SK-N-MC (cell line): ENCODE measurements around the gene ADAMTS18.

ENCODE experiments used
- EZH2 ChIP-seq: fragments of 200-600 bp; sonication (generic); IDR thresholded peaks from one replicate; pipeline ENCODE4 v1.6.1; 2017; ENCODE audit warnings: antibody characterized with exemption
- POLR2AphosphoS5 ChIP-seq: IDR thresholded peaks from 2 replicates; pipeline ENCODE4 v1.6.1; 2012; ENCODE audit warnings: mild to moderate bottlenecking, low read depth, low read length, borderline replicate concordance

DNA sequence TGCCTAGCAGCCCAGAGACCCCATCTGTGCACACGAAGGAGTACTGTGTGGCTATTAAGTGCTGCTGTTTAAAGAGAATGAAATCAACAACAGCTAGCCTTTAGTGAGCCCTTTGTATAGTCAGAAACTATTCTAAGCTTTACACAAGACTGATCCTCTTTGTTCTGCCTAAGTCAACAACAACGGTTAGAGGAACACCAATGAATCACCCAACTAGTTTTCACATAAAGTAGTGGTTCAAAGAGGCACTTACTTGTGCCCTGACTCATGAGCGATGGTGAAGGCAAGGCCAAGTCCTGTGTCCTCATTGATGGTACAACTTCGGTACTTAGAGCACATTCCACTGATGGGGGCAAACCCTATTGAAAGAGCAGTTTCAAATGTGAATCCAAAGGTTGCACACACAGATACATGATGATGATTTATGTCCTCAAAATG, 75.8 kb downstream of the ADAMTS18 start:
- TF ChIP-seq EZH2 (no peak), POLR2AphosphoS5 (no peak)
